ENCODE results near the gene TVP23A.

Gene TVP23A

DNA sequence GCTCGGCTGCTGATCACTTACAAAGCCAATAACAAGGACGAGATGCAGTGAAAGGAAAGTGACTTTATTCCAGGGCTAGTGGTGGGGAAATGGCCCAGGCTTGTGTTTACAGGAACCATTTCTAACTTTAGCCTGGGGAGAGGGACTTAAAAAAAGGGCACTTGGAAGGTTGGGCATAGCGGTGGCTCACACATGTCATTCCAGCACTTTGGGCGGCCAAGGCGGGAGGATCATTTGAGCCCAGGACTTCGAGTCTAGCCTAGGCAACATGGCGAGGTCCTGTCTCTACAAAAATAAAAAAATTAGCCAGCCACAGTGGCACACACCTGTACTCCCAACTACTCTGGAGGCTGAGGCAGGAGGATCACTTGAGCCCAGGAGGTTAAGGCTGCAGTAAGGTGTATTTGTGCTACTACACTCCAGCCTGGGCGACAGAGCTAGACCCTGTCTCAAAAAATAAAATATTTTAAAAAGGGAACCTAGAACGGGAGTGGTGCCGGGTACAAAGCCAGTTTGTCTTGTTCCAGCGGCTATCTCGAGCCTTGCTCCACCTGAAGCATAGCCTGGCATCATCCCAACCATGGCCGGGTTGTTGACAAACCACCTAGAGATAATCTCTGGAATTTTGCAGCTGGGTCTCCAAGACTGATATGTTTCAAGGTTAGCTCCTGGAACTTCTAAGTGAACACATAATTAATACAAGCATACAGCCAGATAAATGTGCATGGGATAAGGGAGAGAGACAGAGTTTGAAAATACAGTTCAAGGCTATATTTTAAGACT is 5.7 kb upstream of the TVP23A start:
- DNase-seq = no peak
- H3K4me1 ChIP-seq = 0 out of 2 replicates have a peak, but pooled peaks cover 4% of the 10 kb centered on the region
- no peaks in the 10 kb centered on the region for H3K36me3 ChIP-seq
- H3K9me3 ChIP-seq = no peaks in the 10 kb centered on the region
- no peaks in the 10 kb centered on the region for H3K27me3 ChIP-seq
- TF ChIP-seq, protein P1, sequence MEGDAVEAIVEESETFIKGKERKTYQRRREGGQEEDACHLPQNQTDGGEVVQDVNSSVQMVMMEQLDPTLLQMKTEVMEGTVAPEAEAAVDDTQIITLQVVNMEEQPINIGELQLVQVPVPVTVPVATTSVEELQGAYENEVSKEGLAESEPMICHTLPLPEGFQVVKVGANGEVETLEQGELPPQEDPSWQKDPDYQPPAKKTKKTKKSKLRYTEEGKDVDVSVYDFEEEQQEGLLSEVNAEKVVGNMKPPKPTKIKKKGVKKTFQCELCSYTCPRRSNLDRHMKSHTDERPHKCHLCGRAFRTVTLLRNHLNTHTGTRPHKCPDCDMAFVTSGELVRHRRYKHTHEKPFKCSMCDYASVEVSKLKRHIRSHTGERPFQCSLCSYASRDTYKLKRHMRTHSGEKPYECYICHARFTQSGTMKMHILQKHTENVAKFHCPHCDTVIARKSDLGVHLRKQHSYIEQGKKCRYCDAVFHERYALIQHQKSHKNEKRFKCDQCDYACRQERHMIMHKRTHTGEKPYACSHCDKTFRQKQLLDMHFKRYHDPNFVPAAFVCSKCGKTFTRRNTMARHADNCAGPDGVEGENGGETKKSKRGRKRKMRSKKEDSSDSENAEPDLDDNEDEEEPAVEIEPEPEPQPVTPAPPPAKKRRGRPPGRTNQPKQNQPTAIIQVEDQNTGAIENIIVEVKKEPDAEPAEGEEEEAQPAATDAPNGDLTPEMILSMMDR (IDR thresholded peaks at IDR 0.05; ENCODE audit: low read depth, low read length) = no peak
- no peak overlapping the region for H3K4me3 ChIP-seq (ENCODE audit: low read depth, low read length)

DNA sequence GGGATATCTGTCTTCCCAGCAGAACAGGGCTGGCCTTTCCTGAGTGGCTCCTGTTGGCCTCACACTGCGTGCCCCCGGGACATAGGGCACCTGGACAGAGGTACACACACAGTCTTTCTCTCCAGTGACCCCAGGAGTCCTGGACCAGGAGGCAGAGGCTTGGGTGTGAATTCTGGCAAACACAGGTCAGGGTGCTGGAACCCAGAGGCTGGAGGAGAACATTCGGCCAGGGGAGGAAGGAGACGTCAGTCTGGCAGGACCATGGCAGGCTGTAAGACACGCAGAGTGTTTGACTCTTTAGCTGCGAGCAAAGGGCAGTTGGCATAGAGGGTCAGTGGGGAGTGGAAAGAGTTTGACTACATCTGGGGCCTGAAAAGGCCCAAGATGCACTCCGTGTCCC is 4.1 kb upstream of the TVP23A start:
- no peaks in the 10 kb centered on the region for H3K9me3 ChIP-seq
- no peak overlapping the region for H3K4me3 ChIP-seq (ENCODE audit: low read depth, low read length)
- H3K36me3 ChIP-seq = no peaks in the 10 kb centered on the region
- no peak for DNase-seq
- no peaks in the 10 kb centered on the region for H3K4me1 ChIP-seq
- TF ChIP-seq, protein P1 (IDR thresholded peaks at IDR 0.05; ENCODE audit: low read depth, low read length) = no peak
- no peaks in the 10 kb centered on the region for H3K27me3 ChIP-seq

DNA sequence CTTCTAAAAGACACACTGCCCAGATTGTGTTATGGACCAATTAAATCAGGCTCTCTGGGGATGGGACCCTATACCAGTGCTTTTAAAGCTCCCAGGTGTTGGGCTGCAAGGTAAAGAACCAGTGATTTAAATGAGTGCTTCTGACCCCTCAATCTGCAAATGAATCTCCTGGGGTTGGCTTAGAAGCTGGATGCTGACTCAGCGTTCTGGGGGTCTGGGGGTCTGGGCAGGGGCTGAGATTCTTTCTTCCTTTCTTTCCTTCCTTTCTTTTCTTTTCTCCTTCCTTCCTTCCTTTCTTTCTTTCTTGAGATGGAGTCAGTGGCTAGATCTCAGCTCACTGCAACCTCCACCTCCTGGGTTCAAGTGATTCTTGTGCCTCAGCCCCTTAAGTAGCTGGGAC is 2.0 kb upstream of the TVP23A start:
- Histone ChIP-seq H3K4me3 (ENCODE audit: low read depth, low read length) (no peak overlapping the region), H3K9me3 (no peaks in the 10 kb centered on the region), H3K36me3 (no peaks in the 10 kb centered on the region), H3K4me1 (no peaks in the 10 kb centered on the region), H3K27me3 (no peaks in the 10 kb centered on the region)
- no peak for DNase-seq
- TF ChIP-seq, protein P1 (IDR thresholded peaks at IDR 0.05; ENCODE audit: low read depth, low read length) = no peak

DNA sequence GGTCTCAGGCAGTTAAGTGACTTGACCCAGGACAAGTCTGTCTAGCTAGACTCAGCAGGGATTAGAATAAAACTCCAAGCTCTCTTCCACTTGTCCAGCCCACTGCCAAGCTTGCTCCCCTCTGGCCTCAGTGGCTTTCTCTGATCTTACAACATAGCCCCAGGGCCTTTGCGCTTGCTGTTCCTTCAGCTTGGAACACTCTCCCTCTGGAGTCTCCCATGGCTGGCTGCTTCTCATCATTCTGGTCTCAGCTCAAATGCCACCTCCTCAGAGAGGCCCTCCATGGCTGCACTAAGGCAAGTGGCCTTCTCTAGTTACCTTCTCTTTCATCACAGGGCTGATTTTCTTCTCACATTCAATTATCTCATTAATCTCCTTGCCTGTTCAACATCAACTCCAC is 1.1 kb downstream of the TVP23A start:
- TF ChIP-seq, protein P1 (IDR thresholded peaks at IDR 0.05; ENCODE audit: low read depth, low read length) = no peak
- no peak overlapping the region for H3K4me3 ChIP-seq (ENCODE audit: low read depth, low read length)
- H3K9me3 ChIP-seq = no peaks in the 10 kb centered on the region
- no peaks in the 10 kb centered on the region for H3K36me3 ChIP-seq
- no peak for DNase-seq
- no peaks in the 10 kb centered on the region for H3K27me3 ChIP-seq
- no peaks in the 10 kb centered on the region for H3K4me1 ChIP-seq

DNA sequence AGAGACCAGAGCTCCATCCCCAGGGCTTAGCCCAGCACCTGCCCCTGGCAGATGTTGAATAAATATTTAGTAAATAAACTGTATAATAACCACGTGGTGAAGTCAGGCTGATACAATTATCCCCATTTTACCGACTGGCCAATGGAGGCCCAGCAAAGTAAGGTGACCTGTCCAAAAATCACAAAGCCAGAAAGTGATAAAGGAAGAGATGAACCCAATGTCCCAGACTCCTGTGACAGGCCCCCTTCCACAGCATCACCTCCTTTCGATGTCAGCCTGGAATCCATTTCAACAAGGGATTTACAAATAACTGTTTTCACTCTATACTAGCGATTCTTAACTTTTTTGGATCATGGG is 5.5 kb downstream of the TVP23A start:
- Histone ChIP-seq H3K4me3 (ENCODE audit: low read depth, low read length) (no peak overlapping the region), H3K9me3 (no peaks in the 10 kb centered on the region; the same call in 1 of the 2 replicates), H3K36me3 (no peaks in the 10 kb centered on the region), H3K4me1 (no peaks in the 10 kb centered on the region), H3K27me3 (no peaks in the 10 kb centered on the region)
- TF ChIP-seq, protein P1 (IDR thresholded peaks at IDR 0.05; ENCODE audit: low read depth, low read length) = no peak
- DNase-seq = no peak

DNA sequence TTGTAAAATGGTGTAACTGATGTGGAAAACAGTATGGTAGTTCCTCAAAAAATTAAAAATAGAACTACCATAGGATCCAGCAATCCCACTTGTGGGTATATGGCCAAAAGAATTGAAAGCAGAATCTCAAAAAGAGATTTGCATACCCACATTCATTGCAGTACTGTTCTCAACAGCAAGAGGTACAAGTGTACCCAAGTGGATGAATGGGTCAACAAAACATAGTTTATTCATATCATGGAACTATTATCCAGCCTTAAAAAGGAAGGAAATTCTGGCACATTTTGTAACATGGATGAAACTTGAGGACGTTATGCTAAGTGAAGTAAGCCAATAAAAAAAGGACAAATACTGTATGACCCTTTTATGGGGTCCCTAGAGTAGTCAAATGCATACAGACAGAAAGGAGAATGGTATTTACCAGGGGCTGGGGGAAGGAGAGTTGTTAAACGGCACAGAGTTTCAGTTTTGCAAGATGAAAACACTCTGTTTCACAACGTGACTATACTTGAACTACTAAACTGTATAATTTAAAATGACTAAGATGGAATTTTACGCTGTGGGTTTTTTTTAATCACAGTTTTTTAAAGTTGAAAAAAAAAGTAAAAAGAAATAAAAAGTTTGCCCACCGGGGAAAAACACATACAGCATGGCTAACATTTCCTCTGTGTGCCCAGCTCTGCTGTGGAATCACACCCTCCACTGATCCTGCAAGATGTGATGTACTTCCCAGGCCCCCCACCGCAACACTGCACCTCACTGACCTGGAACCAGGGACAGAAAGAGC is 6.1 kb downstream of the TVP23A start:
- Histone ChIP-seq H3K9me3 (no peaks in the 10 kb centered on the region; the same call in 1 of the 2 replicates), H3K4me1 (no peaks in the 10 kb centered on the region), H3K4me3 (ENCODE audit: low read depth, low read length) (no peak overlapping the region), H3K27me3 (no peaks in the 10 kb centered on the region), H3K36me3 (no peaks in the 10 kb centered on the region)
- no peak for DNase-seq
- TF ChIP-seq, protein P1 (IDR thresholded peaks at IDR 0.05; ENCODE audit: low read depth, low read length) = no peak
